HG03039 (cell line): ENCODE results near the gene MAST3.
"Not testable (repeated sequence)": the region's sequence is repeated elsewhere in the genome, so short reads cannot be mapped to it uniquely, and the experiment has no call there.

ENCODE experiments used
- ATAC-seq: cut with Tn5 transposase; IDR thresholded peaks from one replicate; pipeline ENCODE4 v1.9.1; 2021; ENCODE audit warnings: mild to moderate bottlenecking, moderate library complexity; ENCODE audit not compliant: unreplicated experiment

Gene MAST3

GRCh38 chr19:18085702-18086457, 11.7 kb upstream of the MAST3 start:
- no peak for ATAC-seq

GRCh38 chr19:18086590-18087138, 10.9 kb upstream of the MAST3 start, which contains the start of gene IL12RB1:
IL12RB1 (minus strand) TSS chr19:18086934; CDS start chr19:18086823, 111 bp downstream.
- ATAC-seq: no peak

- not testable (repeated sequence) for ATAC-seq
Observed at GRCh38 chr19:18089096-18089541, 8.5 kb upstream of the MAST3 start.

GRCh38 chr19:18089726-18090125, 7.9 kb upstream of the MAST3 start:
- ATAC-seq: no peak

- no peak for ATAC-seq
Observed at GRCh38 chr19:18090545-18091216, 6.9 kb upstream of the MAST3 start.

- no peak for ATAC-seq
Observed at GRCh38 chr19:18091217-18091608, 6.4 kb upstream of the MAST3 start.

- ATAC-seq: no peak
Observed at GRCh38 chr19:18093439-18094161, 4.0 kb upstream of the MAST3 start.

GRCh38 chr19:18096258-18096657, 1.3 kb upstream of the MAST3 start:
- ATAC-seq: no peak

- no peak for ATAC-seq
Observed at GRCh38 chr19:18097993-18098890, 664 bp downstream of the MAST3 start.

GRCh38 chr19:18098891-18099622, 1.5 kb downstream of the MAST3 start:
- ATAC-seq: no peak

- no peak for ATAC-seq
Observed at GRCh38 chr19:18099623-18099995, 2.0 kb downstream of the MAST3 start.

GRCh38 chr19:18100710-18101109, 3.1 kb downstream of the MAST3 start:
- ATAC-seq: no peak

- ATAC-seq: no peak
Observed at GRCh38 chr19:18101268-18101667, 3.7 kb downstream of the MAST3 start.

GRCh38 chr19:18102916-18103542, 5.5 kb downstream of the MAST3 start:
- no peak for ATAC-seq

- no peak for ATAC-seq
Observed at GRCh38 chr19:18104793-18105131, 7.2 kb downstream of the MAST3 start.

GRCh38 chr19:18105259-18105658, 7.7 kb downstream of the MAST3 start:
- not testable (repeated sequence) for ATAC-seq

- no peak for ATAC-seq
Observed at GRCh38 chr19:18107235-18107634, 9.7 kb downstream of the MAST3 start.

- no peak for ATAC-seq
Observed at GRCh38 chr19:18108897-18109296, 11.3 kb downstream of the MAST3 start.

- ATAC-seq: no peak
Observed at GRCh38 chr19:18109341-18109732, 11.8 kb downstream of the MAST3 start.
